ENCODE data around the gene CMBL. TPM values are rescaled to one million over a fixed set of nuclear protein-coding genes. Genes with fewer than 3 reads are reported as not detected.
"Not testable (repeated sequence)": the region's sequence is repeated elsewhere in the genome, so short reads cannot be mapped to it uniquely, and the experiment has no call there.

CMBL gene
- total and polyA plus RNA-seq, 2 donors (not counting 1 experiment from before 2014, with no cell fraction given) = not detected

DNA sequence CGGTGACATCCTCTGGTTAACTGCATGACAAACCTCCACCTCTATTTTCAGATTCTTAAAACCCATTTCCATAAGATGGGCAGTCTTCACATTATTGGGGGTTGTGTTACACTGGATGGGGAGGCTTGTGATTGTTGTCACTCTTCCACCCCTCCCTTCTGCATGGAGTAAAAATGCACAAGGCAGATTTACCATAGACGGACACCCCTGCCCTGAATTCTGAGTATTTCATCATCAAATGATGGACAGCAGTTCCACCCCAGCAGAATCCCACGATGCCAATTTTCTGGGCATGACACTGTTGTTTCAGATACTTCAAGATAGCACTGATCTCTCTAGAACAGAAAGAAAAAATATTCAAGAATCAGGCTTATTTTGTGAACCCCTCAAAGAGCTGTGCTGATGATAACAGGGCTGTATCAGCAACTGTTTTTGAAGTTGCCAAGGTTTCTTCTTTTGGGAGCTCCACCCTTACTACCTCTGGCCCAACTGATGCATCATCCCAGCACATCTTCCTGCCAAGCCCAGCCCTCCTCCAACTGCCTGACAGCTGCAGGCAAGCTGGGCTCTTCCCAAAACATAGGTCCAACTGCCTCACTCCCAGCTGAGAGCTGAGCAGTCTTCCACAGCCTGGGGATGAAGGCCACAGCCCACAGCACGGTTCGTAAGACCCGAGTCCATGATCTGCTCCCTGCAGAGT, 21.4 kb downstream of the CMBL start:
- Histone ChIP-seq H3K36me3 (replicated peaks in 1 of 2; ENCODE audit: control extremely low read depth in 1 of 2, control insufficient read depth in 1 of 2, extremely low read depth in 1 of 2, insufficient read depth in 2 of 2, low read length in 1 of 2) (no peaks in the 10 kb centered on the region), H3K4me2 (replicated peaks; ENCODE audit: low read depth, low read length, poor library complexity, severe bottlenecking) (no peak overlapping the region), H3K4me1 (ENCODE audit: control insufficient read depth in 2 of 2, insufficient read depth in 2 of 2, low read length in 2 of 2) (peaks cover 4 to 15% of the 10 kb centered on the region in 2 donors), H3K27ac (ENCODE audit: low read length in 2 of 2) (no peak overlapping the region), H3K27me3 (replicated peaks in 1 of 4; ENCODE audit: control extremely low read depth in 1 of 4, control insufficient read depth in 3 of 4, insufficient read depth in 4 of 4, low read length in 3 of 4) (peaks cover 0 to 6% (median 0%) of the 10 kb centered on the region in 4 experiments), H2AFZ (ENCODE audit: insufficient read depth, low read depth, low read length, poor library complexity, severe bottlenecking) (no peak overlapping the region), H3K9me3 (ENCODE audit: control extremely low read depth in 1 of 3, control insufficient read depth in 2 of 3, insufficient read depth in 1 of 3, low read length in 2 of 3) (no peaks in the 10 kb centered on the region), H3K4me3 (ENCODE audit: control extremely low read depth in 1 of 5, extremely low read depth in 1 of 5, insufficient read depth in 1 of 5, low read depth in 2 of 5, low read length in 4 of 5) (no peak overlapping the region), H3K9ac (ENCODE audit: low read length) (no peak overlapping the region), H3K79me2 (ENCODE audit: control insufficient read depth, insufficient read depth, low read length) (no peaks in the 10 kb centered on the region), H4K20me1 (ENCODE audit: control insufficient read depth, insufficient read depth, low read length, poor library complexity, severe bottlenecking) (no peaks in the 10 kb centered on the region)
- Mint-ChIP-seq H3K4me3 (no peak overlapping the region), H3K27ac (no peak overlapping the region), H3K27me3 (peaks cover 18% of the 10 kb centered on the region), H3K4me1 (peaks cover 12% of the 10 kb centered on the region), H3K9me3 (ENCODE audit: insufficient read depth) (no peaks in the 10 kb centered on the region)
- ChIA-PET CTCF (interaction anchor here (0.7 to 2.0 kb wide), 6 partner anchors 12 to 342 kb away, joined by 3 to 7 read pairs (median 6); no protein-coding TSS in a partner anchor), POLR2A (interaction anchor here (0.6 to 0.7 kb wide), 2 partner anchors 387 to 705 kb away, joined by 3 to 4 read pairs; no protein-coding TSS in a partner anchor)
- DNase-seq (no peak), ATAC-seq (ENCODE audit: low read depth) (no peak)
- intact Hi-C loops (cut with micrococcal nuclease) = no loop called here
- TF ChIP-seq, protein P1, sequence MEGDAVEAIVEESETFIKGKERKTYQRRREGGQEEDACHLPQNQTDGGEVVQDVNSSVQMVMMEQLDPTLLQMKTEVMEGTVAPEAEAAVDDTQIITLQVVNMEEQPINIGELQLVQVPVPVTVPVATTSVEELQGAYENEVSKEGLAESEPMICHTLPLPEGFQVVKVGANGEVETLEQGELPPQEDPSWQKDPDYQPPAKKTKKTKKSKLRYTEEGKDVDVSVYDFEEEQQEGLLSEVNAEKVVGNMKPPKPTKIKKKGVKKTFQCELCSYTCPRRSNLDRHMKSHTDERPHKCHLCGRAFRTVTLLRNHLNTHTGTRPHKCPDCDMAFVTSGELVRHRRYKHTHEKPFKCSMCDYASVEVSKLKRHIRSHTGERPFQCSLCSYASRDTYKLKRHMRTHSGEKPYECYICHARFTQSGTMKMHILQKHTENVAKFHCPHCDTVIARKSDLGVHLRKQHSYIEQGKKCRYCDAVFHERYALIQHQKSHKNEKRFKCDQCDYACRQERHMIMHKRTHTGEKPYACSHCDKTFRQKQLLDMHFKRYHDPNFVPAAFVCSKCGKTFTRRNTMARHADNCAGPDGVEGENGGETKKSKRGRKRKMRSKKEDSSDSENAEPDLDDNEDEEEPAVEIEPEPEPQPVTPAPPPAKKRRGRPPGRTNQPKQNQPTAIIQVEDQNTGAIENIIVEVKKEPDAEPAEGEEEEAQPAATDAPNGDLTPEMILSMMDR (IDR thresholded peaks at IDR 0.05) = no peak
- TF ChIP-seq EZH2 (IDR thresholded peaks at IDR 0.05; ENCODE audit: borderline replicate concordance, insufficient read depth, low read depth, low read length, poor library complexity, severe bottlenecking) = no peak
- WGBS (ENCODE audit: insufficient coverage) = 100% methylated on average over 5 of the region's 6 CpGs

DNA sequence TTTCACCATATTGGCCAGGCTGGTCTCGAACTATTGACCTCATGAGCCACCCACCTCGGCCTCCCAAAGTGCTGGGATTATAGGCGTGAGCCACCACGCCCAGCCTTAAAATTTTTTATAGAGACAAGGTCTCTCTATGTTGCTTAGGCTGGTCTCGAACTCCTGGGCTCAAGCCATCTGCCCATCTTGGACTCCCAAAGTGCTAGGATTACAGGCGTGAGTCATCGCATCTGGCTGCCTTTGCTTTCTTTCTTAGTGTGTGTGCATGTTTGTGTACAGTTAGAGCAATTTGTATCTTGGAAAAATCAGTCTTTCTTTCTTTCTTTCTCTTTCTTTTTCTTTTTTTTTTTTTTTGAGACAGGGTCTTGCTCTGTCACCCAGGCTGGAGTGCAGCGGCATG, 22.3 kb downstream of the CMBL start:
- H3K27me3 ChIP-seq (replicated peaks in 1 of 4; ENCODE audit: control extremely low read depth in 1 of 4, control insufficient read depth in 3 of 4, insufficient read depth in 4 of 4, low read length in 3 of 4); ATAC-seq (ENCODE audit: low read depth); DNase-seq; H2AFZ ChIP-seq (ENCODE audit: insufficient read depth, low read depth, low read length, poor library complexity, severe bottlenecking); H3K9me3 ChIP-seq (ENCODE audit: control extremely low read depth in 1 of 3, control insufficient read depth in 2 of 3, insufficient read depth in 1 of 3, low read length in 2 of 3); H3K27ac Mint-ChIP-seq; H3K4me2 ChIP-seq (replicated peaks; ENCODE audit: low read depth, low read length, poor library complexity, severe bottlenecking); H3K27ac ChIP-seq (ENCODE audit: low read length in 2 of 2); H3K4me3 ChIP-seq (ENCODE audit: control extremely low read depth in 1 of 5, extremely low read depth in 1 of 5, insufficient read depth in 1 of 5, low read depth in 2 of 5, low read length in 4 of 5); H3K79me2 ChIP-seq (ENCODE audit: control insufficient read depth, insufficient read depth, low read length); H4K20me1 ChIP-seq (ENCODE audit: control insufficient read depth, insufficient read depth, low read length, poor library complexity, severe bottlenecking); H3K9ac ChIP-seq (ENCODE audit: low read length); H3K9me3 Mint-ChIP-seq (ENCODE audit: insufficient read depth); H3K4me3 Mint-ChIP-seq; H3K36me3 ChIP-seq (replicated peaks in 1 of 2; ENCODE audit: control extremely low read depth in 1 of 2, control insufficient read depth in 1 of 2, extremely low read depth in 1 of 2, insufficient read depth in 2 of 2, low read length in 1 of 2): not testable (repeated sequence)
- ChIA-PET POLR2A (interaction anchor here (0.6 kb wide), 1 partner anchor 386 kb away, joined by 4 read pairs; no protein-coding TSS in a partner anchor), CTCF (interaction anchor here (0.7 to 2.0 kb wide), 5 partner anchors 12 to 343 kb away, joined by 3 to 7 read pairs (median 6); no protein-coding TSS in a partner anchor)
- H3K27me3 Mint-ChIP-seq = peaks cover 12% of the 10 kb centered on the region
- WGBS (ENCODE audit: insufficient coverage) = 100% methylated on average over 5 of the region's 8 CpGs
- H3K4me1 Mint-ChIP-seq = peaks cover 12% of the 10 kb centered on the region
- H3K4me1 ChIP-seq (ENCODE audit: control insufficient read depth in 2 of 2, insufficient read depth in 2 of 2, low read length in 2 of 2) = peaks cover 4 to 15% of the 10 kb centered on the region in 2 donors
- intact Hi-C loops (cut with micrococcal nuclease) = loop anchor here (2.0 kb wide), 2 partner anchors 69 to 79 kb away; no protein-coding TSS in a partner anchor

All from B cell (primary cell).